ENCODE measurements around the gene MICAL2.

The MICAL2 gene

GRCh38 chr11:12216671-12217374, 106.4 kb downstream of the MICAL2 start:
- no peak for TF ChIP-seq CEBPB (IDR thresholded peaks at IDR 0.05)
- no peak for TF ChIP-seq USF1 (IDR thresholded peaks at IDR 0.05)
- no peak for TF ChIP-seq NFIC (IDR thresholded peaks at IDR 0.05)
- TF ChIP-seq CREB1 (IDR thresholded peaks at IDR 0.05; ENCODE audit: low read depth): no peak
- no peak for TF ChIP-seq YY1 (IDR thresholded peaks at IDR 0.05; ENCODE audit: low read depth)
- TF ChIP-seq EP300 (IDR thresholded peaks at IDR 0.05; ENCODE audit: borderline replicate concordance): no peak
- TF ChIP-seq FOXM1 (IDR thresholded peaks at IDR 0.05; ENCODE audit: borderline replicate concordance, low read depth): no peak
- no peak for TF ChIP-seq TAF1 (IDR thresholded peaks at IDR 0.05; ENCODE audit: low read depth)
- no peak for TF ChIP-seq RAD21 (IDR thresholded peaks at IDR 0.05; ENCODE audit: low read depth)

GRCh38 chr11:12217879-12218278, 107.5 kb downstream of the MICAL2 start:
- TF ChIP-seq FOXM1 (IDR thresholded peaks at IDR 0.05; ENCODE audit: borderline replicate concordance, low read depth) (no peak), TCF12 (IDR thresholded peaks at IDR 0.05; ENCODE audit: low read depth) (no peak), EP300 (IDR thresholded peaks at IDR 0.05; ENCODE audit: borderline replicate concordance) (no peak), RAD21 (IDR thresholded peaks at IDR 0.05; ENCODE audit: low read depth) (no peak), NFIC (IDR thresholded peaks at IDR 0.05) (no peak), TAF1 (IDR thresholded peaks at IDR 0.05; ENCODE audit: low read depth) (no peak), USF1 (IDR thresholded peaks at IDR 0.05) (no peak), EGR1 (IDR thresholded peaks at IDR 0.05) (no peak), REST (IDR thresholded peaks at IDR 0.05; ENCODE audit: low read depth) (no peak), CREB1 (IDR thresholded peaks at IDR 0.05; ENCODE audit: low read depth) (no peak), YY1 (IDR thresholded peaks at IDR 0.05; ENCODE audit: low read depth) (no peak), TEAD4 (IDR thresholded peaks at IDR 0.05) (no peak), MAX (IDR thresholded peaks at IDR 0.05) (no peak), CEBPB (IDR thresholded peaks at IDR 0.05) (no peak), ZBTB7A (IDR thresholded peaks at IDR 0.05; ENCODE audit: low read depth) (no peak)

- TF ChIP-seq EP300 (IDR thresholded peaks at IDR 0.05; ENCODE audit: borderline replicate concordance): no peak
- TF ChIP-seq ZBTB7A (IDR thresholded peaks at IDR 0.05; ENCODE audit: low read depth): no peak
- TF ChIP-seq YY1 (IDR thresholded peaks at IDR 0.05; ENCODE audit: low read depth): no peak
- no peak for TF ChIP-seq FOXM1 (IDR thresholded peaks at IDR 0.05; ENCODE audit: borderline replicate concordance, low read depth)
- TF ChIP-seq CEBPB (IDR thresholded peaks at IDR 0.05): no peak
- no peak for TF ChIP-seq MAX (IDR thresholded peaks at IDR 0.05)
- no peak for TF ChIP-seq NFIC (IDR thresholded peaks at IDR 0.05)
- TF ChIP-seq USF1 (IDR thresholded peaks at IDR 0.05): no peak
- TF ChIP-seq EGR1 (IDR thresholded peaks at IDR 0.05): no peak
- TF ChIP-seq TCF12 (IDR thresholded peaks at IDR 0.05; ENCODE audit: low read depth): no peak
- TF ChIP-seq CREB1 (IDR thresholded peaks at IDR 0.05; ENCODE audit: low read depth): no peak
- TF ChIP-seq TAF1 (IDR thresholded peaks at IDR 0.05; ENCODE audit: low read depth): no peak
- TF ChIP-seq REST (IDR thresholded peaks at IDR 0.05; ENCODE audit: low read depth): no peak
- TF ChIP-seq RAD21 (IDR thresholded peaks at IDR 0.05; ENCODE audit: low read depth): no peak
- no peak for TF ChIP-seq TEAD4 (IDR thresholded peaks at IDR 0.05)
Observed at GRCh38 chr11:12218909-12219308, 108.5 kb downstream of the MICAL2 start.

GRCh38 chr11:12219757-12220156, 109.4 kb downstream of the MICAL2 start:
- TF ChIP-seq FOXM1 (IDR thresholded peaks at IDR 0.05; ENCODE audit: borderline replicate concordance, low read depth): no peak
- no peak for TF ChIP-seq YY1 (IDR thresholded peaks at IDR 0.05; ENCODE audit: low read depth)
- no peak for TF ChIP-seq NFIC (IDR thresholded peaks at IDR 0.05)
- TF ChIP-seq RAD21 (IDR thresholded peaks at IDR 0.05; ENCODE audit: low read depth): no peak
- no peak for TF ChIP-seq EP300 (IDR thresholded peaks at IDR 0.05; ENCODE audit: borderline replicate concordance)
- no peak for TF ChIP-seq TAF1 (IDR thresholded peaks at IDR 0.05; ENCODE audit: low read depth)
- no peak for TF ChIP-seq USF1 (IDR thresholded peaks at IDR 0.05)
- TF ChIP-seq EGR1 (IDR thresholded peaks at IDR 0.05): no peak
- no peak for TF ChIP-seq CEBPB (IDR thresholded peaks at IDR 0.05)
- no peak for TF ChIP-seq MAX (IDR thresholded peaks at IDR 0.05)
- no peak for TF ChIP-seq ZBTB7A (IDR thresholded peaks at IDR 0.05; ENCODE audit: low read depth)
- no peak for TF ChIP-seq TCF12 (IDR thresholded peaks at IDR 0.05; ENCODE audit: low read depth)
- TF ChIP-seq REST (IDR thresholded peaks at IDR 0.05; ENCODE audit: low read depth): no peak

Measured in Ishikawa (cell line).